SH-SY5Y (cell line): ENCODE measurements around the gene CHDH.

Experiments
- GATA2 ChIP-seq: IDR thresholded peaks from 2 replicates; pipeline ENCODE4 v1.6.1; 2011; ENCODE audit warnings: mild to moderate bottlenecking, low read depth, low read length
- GATA3 ChIP-seq: IDR thresholded peaks from 2 replicates; pipeline ENCODE4 v1.6.1; 2011; ENCODE audit warnings: low read depth, mild to moderate bottlenecking, low read length, moderate library complexity

DNA sequence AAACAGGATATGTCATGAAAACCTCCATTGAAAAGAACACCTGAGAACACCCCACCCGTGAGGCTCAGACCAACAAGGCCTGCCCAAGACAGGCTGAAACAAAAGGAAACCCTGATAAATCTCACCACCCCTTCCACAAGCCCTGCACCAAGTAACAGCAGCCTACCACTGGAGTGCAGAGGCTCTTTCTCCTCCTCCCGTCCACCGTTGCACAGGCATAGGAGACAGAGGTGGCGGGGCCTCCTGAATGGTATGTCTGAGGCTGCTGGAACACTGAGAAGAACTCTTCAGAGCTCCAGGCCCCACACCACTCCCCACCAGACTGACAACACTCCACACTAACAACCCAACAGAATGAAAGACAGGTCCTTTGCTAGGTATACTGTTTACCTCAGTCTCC lies 21.4 kb downstream of the CHDH start:
- TF ChIP-seq GATA2 (no peak), GATA3 (no peak)
